NB4 (cell line): Measurements from ENCODE around the gene MAP1LC3B.

Source experiments
- DNase-seq: peaks from one replicate; pipeline ENCODE4 v3.0.0; 2010; ENCODE audit warnings: low read depth
- H3K4me3 ChIP-seq: one replicate; pipeline ENCODE4 v1.5.1; 2011; ENCODE audit warnings: mild to moderate bottlenecking, low read depth, low read length, moderate library complexity
- CTCF ChIP-seq: IDR thresholded peaks from one replicate; pipeline ENCODE4 v1.5.1; 2012; ENCODE audit warnings: low read depth, low read length
- MAX ChIP-seq: IDR thresholded peaks from 2 replicates; pipeline ENCODE4 v1.6.1; 2011; ENCODE audit warnings: low read depth, low read length
- MYC ChIP-seq: IDR thresholded peaks from 2 replicates; pipeline ENCODE4 v1.6.1; 2011; ENCODE audit warnings: low read depth, low read length
- POLR2A ChIP-seq: IDR thresholded peaks from 2 replicates; pipeline ENCODE4 v1.6.1; 2011; ENCODE audit warnings: mild to moderate bottlenecking; ENCODE audit not compliant: insufficient read length; ENCODE audit errors: extremely low read depth

The MAP1LC3B gene

GRCh38 chr16:87442581-87442966 is 50.4 kb downstream of the MAP1LC3B start:
- TF ChIP-seq MYC (no peak), CTCF (no peak), MAX (no peak), POLR2A (no peak)
- DNase-seq: no peak
- no peak overlapping the region for H3K4me3 ChIP-seq

GRCh38 chr16:87443016-87443415 is 50.9 kb downstream of the MAP1LC3B start:
- no peak for DNase-seq
- TF ChIP-seq POLR2A (no peak), MYC (no peak), CTCF (no peak), MAX (no peak)

GRCh38 chr16:87443964-87444363 is 51.8 kb downstream of the MAP1LC3B start:
- no peak overlapping the region for H3K4me3 ChIP-seq
- no peak for TF ChIP-seq POLR2A
- no peak for TF ChIP-seq MAX
- no peak for TF ChIP-seq MYC
- TF ChIP-seq CTCF: no peak
- no peak for DNase-seq

More at GRCh38 chr16:87443016-87443415, 50.9 kb downstream of the MAP1LC3B start:
- H3K4me3 ChIP-seq: no peak overlapping the region

- H3K4me3 ChIP-seq: no peak overlapping the region
- no peak for DNase-seq
- TF ChIP-seq MYC (no peak), POLR2A (no peak), CTCF (no peak), MAX (no peak)
Measured at GRCh38 chr16:87445486-87445885, 53.4 kb downstream of the MAP1LC3B start.

- TF ChIP-seq CTCF: no peak
- no peak for TF ChIP-seq MYC
- TF ChIP-seq POLR2A: no peak
- TF ChIP-seq MAX: no peak
- no peak overlapping the region for H3K4me3 ChIP-seq
- DNase-seq: no peak
Measured at GRCh38 chr16:87446479-87446878, 54.3 kb downstream of the MAP1LC3B start.

- H3K4me3 ChIP-seq: no peak overlapping the region
- DNase-seq: no peak
- TF ChIP-seq MYC (no peak), MAX (no peak), POLR2A (no peak), CTCF (no peak)
Measured at GRCh38 chr16:87447323-87447722, 55.2 kb downstream of the MAP1LC3B start.
